Epithelial cell of esophagus (primary cell): ENCODE data around the gene ZFP92.

Source experiments
- DNase-seq: peaks from one replicate; pipeline ENCODE4 v3.0.0; 2010; ENCODE audit warnings: low read depth
- H3K4me3 ChIP-seq: 2 replicates; pipeline ENCODE4 v1.5.1; 2011; ENCODE audit warnings: mild to moderate bottlenecking, low read length, control low read depth
- CTCF ChIP-seq: IDR thresholded peaks from 2 replicates; pipeline ENCODE4 v1.5.1; 2011; ENCODE audit warnings: low read depth, mild to moderate bottlenecking, low read length, control low read depth, inconsistent platforms; ENCODE audit not compliant: insufficient read depth; ENCODE audit errors: missing control alignments

The ZFP92 gene

GRCh38 chrX:153450114-153450948 lies 39.1 kb downstream of the ZFP92 start:
- DNase-seq: no peak
- no peak for TF ChIP-seq CTCF
- H3K4me3 ChIP-seq: no peak overlapping the region

- H3K4me3 ChIP-seq: no peak overlapping the region
- no peak for DNase-seq
- no peak for TF ChIP-seq CTCF
Observed at GRCh38 chrX:153450949-153451277, 39.6 kb downstream of the ZFP92 start.

- DNase-seq: no peak
- TF ChIP-seq CTCF: no peak
- no peak overlapping the region for H3K4me3 ChIP-seq
Observed at GRCh38 chrX:153454901-153455550, 43.8 kb downstream of the ZFP92 start.

GRCh38 chrX:153455571-153455970 lies 44.3 kb downstream of the ZFP92 start:
- no peak for DNase-seq
- no peak overlapping the region for H3K4me3 ChIP-seq

GRCh38 chrX:153456161-153456560 lies 44.9 kb downstream of the ZFP92 start:
- DNase-seq: no peak
- no peak overlapping the region for H3K4me3 ChIP-seq
- no peak for TF ChIP-seq CTCF

More at GRCh38 chrX:153455571-153455970, 44.3 kb downstream of the ZFP92 start:
- TF ChIP-seq CTCF: no peak

- TF ChIP-seq CTCF: no peak
- no peak overlapping the region for H3K4me3 ChIP-seq
- no peak for DNase-seq
Observed at GRCh38 chrX:153456704-153457103, 45.4 kb downstream of the ZFP92 start.

GRCh38 chrX:153457136-153457825 lies 46.0 kb downstream of the ZFP92 start:
- H3K4me3 ChIP-seq: no peak overlapping the region
- no peak for TF ChIP-seq CTCF
- DNase-seq: no peak
